WI38 (cell line): Measurements from ENCODE around the gene INO80E.
A peak's percentile ranks its signal among the peaks of the same experiment; 100 is the strongest.
"Not testable (repeated sequence)": the region's sequence is repeated elsewhere in the genome, so short reads cannot be mapped to it uniquely, and the experiment has no call there.

Experiments
- H3K4me3 ChIP-seq: 2 replicates; pipeline ENCODE4 v1.5.1; 2011; ENCODE audit warnings: low read depth, mild to moderate bottlenecking, control low read depth, low read length
- TF ChIP-seq, protein P1 (sequence below): IDR thresholded peaks from 2 replicates; pipeline ENCODE4 v1.5.1; 2012; ENCODE audit warnings: low read depth, mild to moderate bottlenecking, control low read depth, low read length

Gene INO80E

DNA sequence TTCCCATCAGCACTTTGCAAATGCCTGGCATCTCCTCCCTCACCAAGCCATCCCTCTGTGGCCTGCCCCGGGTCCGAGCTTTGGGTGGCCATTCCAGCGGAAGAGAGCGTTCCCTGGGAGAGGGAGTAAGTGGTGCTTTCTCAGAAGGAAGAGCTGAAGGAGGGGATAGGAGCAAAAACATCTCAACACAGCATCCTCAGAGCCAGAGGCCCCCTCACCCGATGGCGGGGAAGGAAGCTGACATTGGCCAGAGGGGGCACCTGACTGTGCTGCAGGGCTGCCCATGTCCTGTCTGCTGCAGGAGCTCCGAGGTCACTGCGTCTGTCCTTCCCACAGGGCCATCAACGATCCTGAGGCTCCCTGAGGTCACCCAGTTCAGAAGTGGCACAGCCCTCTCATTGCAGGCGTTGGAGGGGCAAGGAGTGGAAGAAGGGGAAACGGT, 35.5 kb downstream of the INO80E start:
- H3K4me3 ChIP-seq = no peak overlapping the region

DNA sequence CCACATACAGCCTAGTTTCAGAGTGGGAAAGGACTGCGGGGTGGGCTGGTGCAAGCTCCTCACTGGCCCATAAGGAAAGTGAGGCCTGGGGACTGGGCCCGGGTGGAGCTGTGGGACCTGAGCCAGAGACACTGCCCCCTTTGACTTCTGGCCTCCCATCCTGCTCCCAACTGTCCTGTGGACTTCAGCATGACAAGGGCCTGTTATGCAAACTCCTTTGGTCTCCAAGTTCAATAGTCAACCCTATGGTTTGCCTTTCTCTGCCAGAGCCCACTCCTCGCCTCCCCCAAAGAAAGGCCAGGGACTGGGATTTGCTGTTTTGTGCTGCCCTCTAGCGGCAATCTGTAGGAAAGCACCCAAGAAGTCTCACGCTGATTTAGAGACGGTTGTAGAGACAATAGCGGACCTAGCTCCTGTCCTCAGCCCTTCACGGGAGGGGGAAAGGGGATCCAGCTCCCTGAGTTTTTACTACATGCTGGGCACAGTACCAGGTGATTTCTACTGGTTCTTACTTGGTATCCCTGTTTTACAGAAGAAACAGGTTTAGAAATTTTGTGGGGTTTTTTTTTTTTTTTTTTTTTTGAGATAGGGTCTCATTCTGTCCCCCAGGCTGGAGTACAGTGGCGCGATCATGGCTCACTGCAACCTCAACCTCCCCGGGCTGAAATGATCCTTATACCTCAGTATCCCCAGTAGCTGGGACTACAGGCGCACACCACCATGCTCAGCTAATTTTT, 36.2 kb downstream of the INO80E start:
- TF ChIP-seq, protein P1, sequence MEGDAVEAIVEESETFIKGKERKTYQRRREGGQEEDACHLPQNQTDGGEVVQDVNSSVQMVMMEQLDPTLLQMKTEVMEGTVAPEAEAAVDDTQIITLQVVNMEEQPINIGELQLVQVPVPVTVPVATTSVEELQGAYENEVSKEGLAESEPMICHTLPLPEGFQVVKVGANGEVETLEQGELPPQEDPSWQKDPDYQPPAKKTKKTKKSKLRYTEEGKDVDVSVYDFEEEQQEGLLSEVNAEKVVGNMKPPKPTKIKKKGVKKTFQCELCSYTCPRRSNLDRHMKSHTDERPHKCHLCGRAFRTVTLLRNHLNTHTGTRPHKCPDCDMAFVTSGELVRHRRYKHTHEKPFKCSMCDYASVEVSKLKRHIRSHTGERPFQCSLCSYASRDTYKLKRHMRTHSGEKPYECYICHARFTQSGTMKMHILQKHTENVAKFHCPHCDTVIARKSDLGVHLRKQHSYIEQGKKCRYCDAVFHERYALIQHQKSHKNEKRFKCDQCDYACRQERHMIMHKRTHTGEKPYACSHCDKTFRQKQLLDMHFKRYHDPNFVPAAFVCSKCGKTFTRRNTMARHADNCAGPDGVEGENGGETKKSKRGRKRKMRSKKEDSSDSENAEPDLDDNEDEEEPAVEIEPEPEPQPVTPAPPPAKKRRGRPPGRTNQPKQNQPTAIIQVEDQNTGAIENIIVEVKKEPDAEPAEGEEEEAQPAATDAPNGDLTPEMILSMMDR = peak; percentile 79
- no peak overlapping the region for H3K4me3 ChIP-seq

More for the DNA sequence above, 35.5 kb downstream of the INO80E start:
- TF ChIP-seq, protein P1 = no peak

DNA sequence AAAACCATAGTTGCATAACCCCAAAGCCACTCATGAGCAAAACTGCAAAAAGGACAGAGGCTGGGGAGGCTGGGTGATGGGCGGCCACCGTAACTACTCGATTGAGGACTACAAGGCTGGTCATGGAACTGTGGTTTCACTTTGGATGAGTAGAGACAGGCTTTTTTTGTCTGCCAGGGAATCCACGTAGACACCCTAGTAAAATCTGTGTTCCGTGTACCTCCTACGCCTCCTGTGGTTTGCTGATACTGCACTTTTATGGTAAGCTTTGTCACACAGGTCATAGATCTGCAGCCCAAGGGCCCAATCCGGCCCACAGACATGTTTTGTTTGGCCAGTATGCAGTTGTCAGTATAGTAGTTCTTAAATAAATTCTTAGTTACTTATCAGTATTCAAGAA, 37.2 kb downstream of the INO80E start:
- H3K4me3 ChIP-seq = no peak overlapping the region
- TF ChIP-seq, protein P1 = no peak

DNA sequence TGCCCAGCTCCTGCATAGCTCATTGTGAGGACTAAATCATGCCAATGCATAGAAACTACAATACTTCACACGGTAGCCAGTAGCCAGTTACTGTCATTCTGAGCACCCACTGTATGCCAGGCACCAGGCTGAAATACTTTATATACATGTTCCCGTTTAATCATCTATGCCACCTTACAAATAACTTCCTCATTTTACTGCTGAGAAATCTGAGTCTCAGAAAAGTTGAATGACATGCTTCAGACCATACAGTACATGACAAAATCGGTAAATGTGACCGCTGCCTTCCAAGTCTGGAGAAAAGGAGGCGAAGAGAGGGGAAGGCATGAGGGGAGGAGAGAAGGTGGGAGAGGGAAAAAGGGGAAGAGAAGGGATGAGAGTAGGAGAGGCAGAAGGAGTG, 44.2 kb downstream of the INO80E start:
- H3K4me3 ChIP-seq = no peak overlapping the region
- TF ChIP-seq, protein P1 = no peak

DNA sequence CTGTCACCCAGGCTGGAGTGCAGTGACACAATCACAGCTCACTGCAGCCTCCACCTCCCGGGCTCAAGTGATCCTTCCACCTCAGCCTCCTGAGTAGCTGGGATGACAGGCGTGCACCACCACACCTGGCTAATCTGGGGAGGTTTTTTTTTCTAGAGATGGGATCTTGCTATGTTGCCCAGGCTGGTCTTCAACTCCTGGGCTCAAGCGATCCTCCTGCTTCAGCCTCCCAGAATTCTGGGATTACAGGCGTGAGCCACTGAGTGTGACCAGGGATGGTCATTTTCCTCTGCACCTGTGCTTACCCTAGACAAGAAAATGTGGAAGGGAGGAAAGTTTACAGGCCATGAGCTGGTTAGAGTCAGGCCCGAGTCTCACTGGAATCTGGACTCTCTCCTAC, 44.6 kb downstream of the INO80E start:
- not testable (repeated sequence) for H3K4me3 ChIP-seq

DNA sequence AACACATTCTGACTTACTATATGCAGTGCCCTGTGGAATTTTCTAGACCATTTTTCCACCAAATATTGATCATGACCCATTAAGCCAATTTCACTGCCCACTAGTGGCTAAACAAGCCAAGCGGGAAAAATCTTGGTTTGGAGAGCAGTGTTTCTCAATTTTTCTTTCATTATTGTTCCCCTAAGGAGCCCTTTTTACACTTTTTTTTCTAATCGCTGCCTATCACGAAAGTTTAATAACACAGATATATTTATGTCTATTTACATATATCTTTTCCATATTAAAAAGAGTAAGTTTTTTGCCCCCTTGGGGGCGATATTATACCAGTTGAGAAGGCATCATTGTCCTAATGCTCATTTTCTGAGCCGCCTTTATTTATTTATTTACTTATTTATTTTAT, 45.8 kb downstream of the INO80E start:
- TF ChIP-seq, protein P1 = peak; percentile 23; the same call in 1 of the 2 replicates
- no peak overlapping the region for H3K4me3 ChIP-seq

DNA sequence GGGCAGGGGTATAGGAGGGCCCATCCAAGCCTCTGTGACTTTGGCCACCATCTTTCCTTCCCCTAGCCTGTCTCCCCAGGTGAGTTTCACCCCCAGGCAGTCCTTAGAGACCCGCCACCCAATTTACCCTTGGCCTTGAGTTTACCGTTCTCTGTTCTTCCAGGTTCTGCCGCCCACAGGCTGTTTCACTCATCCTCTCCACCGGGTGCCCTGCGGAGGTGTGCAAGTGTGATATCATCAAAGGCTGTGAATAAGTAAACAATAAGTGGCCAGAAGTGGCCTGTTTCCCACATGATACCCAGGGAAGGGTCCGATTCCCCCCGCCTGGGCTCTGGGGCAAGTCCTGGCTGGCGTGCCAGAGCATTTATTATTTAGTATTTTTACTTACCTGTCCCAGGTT, 50.1 kb downstream of the INO80E start:
- H3K4me3 ChIP-seq = no peak overlapping the region
- TF ChIP-seq, protein P1 = no peak

DNA sequence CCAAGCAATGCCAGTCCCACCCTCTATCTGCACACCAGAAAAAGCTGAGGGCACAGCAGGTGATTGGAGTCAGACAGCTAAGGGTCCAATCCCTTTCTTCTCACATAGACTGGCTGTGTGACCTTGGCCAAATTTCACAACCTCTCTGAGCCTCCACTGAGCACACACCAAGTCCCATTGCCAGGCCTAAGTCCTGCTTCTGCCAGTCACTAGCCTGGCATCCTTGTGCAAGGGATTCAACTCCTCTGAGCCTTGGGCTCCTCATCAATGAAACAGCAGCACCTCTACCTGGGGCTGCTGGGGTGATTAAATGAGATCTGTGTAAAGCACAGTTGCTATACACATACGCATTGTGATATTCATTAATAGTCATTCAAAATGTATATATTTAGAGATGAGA, 50.5 kb downstream of the INO80E start:
- TF ChIP-seq, protein P1 = no peak
- H3K4me3 ChIP-seq = no peak overlapping the region
